GM23338 (cell line): ENCODE results near the gene ZNF525. TPM values are rescaled to one million over a fixed set of nuclear protein-coding genes. Genes with fewer than 3 reads are reported as not detected.

Source experiments
- ATAC-seq: fragments of 200-7000 bp; cut with Tn5 transposase; 3 replicates; pipeline ENCODE4 v1.9.1; 2020
- DNase-seq: peaks from one replicate; pipeline ENCODE4 v3.0.0-alpha.2; 2015; ENCODE audit warnings: low spot score
- H2AFZ ChIP-seq: fragments of 200-600 bp; sonication (generic); 2 replicates; pipeline ENCODE4 v1.8.0; 2016; ENCODE audit warnings: antibody characterized with exemption, mild to moderate bottlenecking, moderate library complexity
- H3F3A ChIP-seq: fragments of 200-600 bp; sonication (generic); replicated peaks from 2 replicates; pipeline ENCODE4 v1.8.0; 2017; ENCODE audit warnings: antibody characterized with exemption, mixed run types, low read depth
- H3K27ac ChIP-seq: fragments of 200-600 bp; sonication (generic); 2 replicates; pipeline ENCODE4 v1.6.1; 2016; ENCODE audit warnings: low read depth
- H3K27me3 ChIP-seq: fragments of 200-600 bp; sonication (generic); 2 replicates; pipeline ENCODE4 v1.8.0; 2016; ENCODE audit warnings: mild to moderate bottlenecking, mixed run types, moderate library complexity; ENCODE audit not compliant: insufficient read depth
- H3K36me3 ChIP-seq: fragments of 200-600 bp; sonication (generic); 2 replicates; pipeline ENCODE4 v1.8.0; 2016; ENCODE audit warnings: mild to moderate bottlenecking; ENCODE audit not compliant: insufficient read depth
- H3K4me1 ChIP-seq: fragments of 200-600 bp; sonication (generic); 2 replicates; pipeline ENCODE4 v1.8.0; 2016; ENCODE audit warnings: mild to moderate bottlenecking, moderate library complexity; ENCODE audit not compliant: insufficient read depth
- H3K4me2 ChIP-seq: fragments of 200-600 bp; sonication (generic); 2 replicates; pipeline ENCODE4 v1.7.1; 2017; ENCODE audit warnings: mixed run types
- H3K4me3 ChIP-seq: fragments of 200-600 bp; sonication (generic); 2 replicates; pipeline ENCODE4 v1.6.1; 2016; ENCODE audit warnings: mixed run types
- H3K79me2 ChIP-seq: fragments of 200-600 bp; sonication (generic); replicated peaks from 2 replicates; pipeline ENCODE4 v1.8.0; 2017; ENCODE audit warnings: mild to moderate bottlenecking; ENCODE audit not compliant: insufficient read depth
- H3K9me2 ChIP-seq: fragments of 200-600 bp; sonication (generic); 2 replicates; pipeline ENCODE4 v1.8.0; 2017; ENCODE audit not compliant: insufficient read depth
- H4K20me1 ChIP-seq: fragments of 200-600 bp; sonication (generic); replicated peaks from 2 replicates; pipeline ENCODE4 v1.8.0; 2017; ENCODE audit warnings: mild to moderate bottlenecking; ENCODE audit not compliant: insufficient read depth
- H3K27ac Mint-ChIP-seq: 2 replicates; pipeline ENCODE4 v1.8.0; 2020; ENCODE audit warnings: inconsistent platforms, mild to moderate bottlenecking, moderate library complexity, mixed read lengths
- H3K27me3 Mint-ChIP-seq: 3 replicates; pipeline ENCODE4 v1.8.0; 2022; ENCODE audit warnings: low read depth, mild to moderate bottlenecking, moderate library complexity, mixed read lengths, inconsistent platforms; ENCODE audit not compliant: insufficient read depth, poor library complexity
- H3K36me3 Mint-ChIP-seq: 3 replicates; pipeline ENCODE4 v1.8.0; 2021; ENCODE audit warnings: low read depth, mild to moderate bottlenecking, inconsistent platforms, moderate library complexity, mixed read lengths
- H3K4me1 Mint-ChIP-seq: 3 replicates; pipeline ENCODE4 v1.8.0; 2020; ENCODE audit warnings: mild to moderate bottlenecking, inconsistent platforms, mixed read lengths
- H3K4me3 Mint-ChIP-seq: 3 replicates; pipeline ENCODE4 v1.8.0; 2021; ENCODE audit warnings: moderate library complexity, mild to moderate bottlenecking, inconsistent platforms, mixed read lengths
- H3K9me3 Mint-ChIP-seq: 3 replicates; pipeline ENCODE4 v1.8.0; 2020; ENCODE audit warnings: moderate library complexity, mild to moderate bottlenecking, inconsistent platforms, mixed read lengths
- CREB1 ChIP-seq: fragments of 250-450 bp; sonication (Bioruptor Pico); IDR thresholded peaks from 2 replicates; pipeline ENCODE4 v1.5.0; 2020; ENCODE audit warnings: low read depth, mild to moderate bottlenecking, moderate library complexity
- CTCF ChIP-seq, 2 experiments: fragments of 200-600 bp in 1 of 2; sonication (generic) in 1 of 2; conservative IDR thresholded peaks; 2 replicates each; pipeline versions ENCODE4 v1.5.1 to v1.6.1; 2016 to 2017; ENCODE audit warnings: antibody characterized with exemption in 2 of 2, low read depth in 2 of 2, mild to moderate bottlenecking in 2 of 2, moderate library complexity in 1 of 2
- EZH2phosphoT487 ChIP-seq: fragments of 200-600 bp; sonication (generic); IDR thresholded peaks from one replicate; pipeline ENCODE4 v1.8.1; 2018; ENCODE audit warnings: antibody characterized with exemption; ENCODE audit not compliant: unreplicated experiment
- JUNB ChIP-seq: IDR thresholded peaks from one replicate; pipeline ENCODE4 v1.6.1; 2016; ENCODE audit warnings: antibody characterized with exemption; ENCODE audit not compliant: unreplicated experiment
- NANOG ChIP-seq: IDR thresholded peaks from 2 replicates; pipeline ENCODE4 v1.6.1; 2016; ENCODE audit warnings: antibody characterized with exemption, borderline replicate concordance
- POLR2AphosphoS5 ChIP-seq: IDR thresholded peaks from 2 replicates; pipeline ENCODE4 v1.6.1; 2016; ENCODE audit warnings: antibody characterized with exemption, low read depth
- STAT1 ChIP-seq: IDR thresholded peaks from one replicate; pipeline ENCODE4 v1.6.1; 2016; ENCODE audit warnings: antibody characterized with exemption; ENCODE audit not compliant: unreplicated experiment
- ZNF462 ChIP-seq: fragments of 250-450 bp; sonication (Bioruptor Pico); IDR thresholded peaks from 2 replicates; pipeline ENCODE4 v1.5.0; 2020; ENCODE audit warnings: mild to moderate bottlenecking, moderate library complexity
- polyA plus RNA-seq: library from polyadenylated mRNA; unstranded; fragments of >200 nt; fragmentation: Nextera tagmentation; extraction: Ambion mirVana; gene quantifications from 2 replicates; pipeline ENCODE4 v1.2.1, GENCODE V29; 2016
- total RNA-seq: library from RNA; depleted of rRNA; stranded (reverse); fragments of >200 nt; shearing (Covaris generic); gene quantifications from 2 replicates; pipeline ENCODE4 v1.2.3, GENCODE V29; 2014

ZNF525 gene
- total and polyA plus RNA-seq, 2 experiments from 2014 or later: 39.3 to 99.8 TPM

GRCh38 chr19:53388168-53388567 is 22.7 kb downstream of the ZNF525 start (continued):
- TF ChIP-seq ZNF462 (no peak), STAT1 (no peak)

GRCh38 chr19:53388904-53389303 is 23.4 kb downstream of the ZNF525 start:
- Histone ChIP-seq H3K4me2 (peak overlapping the region; percentile 79; the same call in 1 of the 2 replicates), H3K4me3 (no peak overlapping the region), H4K20me1 (no peaks in the 10 kb centered on the region; the same call in 1 of the 2 replicates), H3F3A (peaks cover 7% of the 10 kb centered on the region), H3K79me2 (no peaks in the 10 kb centered on the region; the same call in 1 of the 2 replicates), H3K27ac (peak overlapping the region; percentile 78), H3K9me2 (peaks cover 3% of the 10 kb centered on the region; the same call in 1 of the 2 replicates), H3K27me3 (no peaks in the 10 kb centered on the region), H3K4me1 (peaks cover 31% of the 10 kb centered on the region), H3K36me3 (peaks cover 20% of the 10 kb centered on the region), H2AFZ (no peak overlapping the region)
- H3K36me3 Mint-ChIP-seq: peaks cover 34% of the 10 kb centered on the region
- DNase-seq: no peak
- peaks cover 10% of the 10 kb centered on the region for H3K4me1 Mint-ChIP-seq
- peaks cover 8% of the 10 kb centered on the region for H3K27me3 Mint-ChIP-seq
- H3K4me3 Mint-ChIP-seq: no peak overlapping the region
- ATAC-seq: no peak
- H3K9me3 Mint-ChIP-seq: peaks cover 15% of the 10 kb centered on the region
- no peak overlapping the region for H3K27ac Mint-ChIP-seq
- TF ChIP-seq NANOG: no peak
- no peak for TF ChIP-seq POLR2AphosphoS5
- TF ChIP-seq ZNF462: no peak
- no peak for TF ChIP-seq CREB1
- no peak for TF ChIP-seq EZH2phosphoT487
- no peak for TF ChIP-seq CTCF (conservative IDR thresholded peaks at IDR 0.05; ENCODE audit: low read depth in 2 of 2)
- TF ChIP-seq JUNB: no peak
